HFF-Myc (cell line): ENCODE measurements around the gene EXO1.
"Not testable (repeated sequence)": the region's sequence is repeated elsewhere in the genome, so short reads cannot be mapped to it uniquely, and the experiment has no call there.

Source experiments
- DNase-seq: peaks from one replicate; pipeline ENCODE4 v3.0.0-alpha.2; 2011; ENCODE audit warnings: low read depth; ENCODE audit errors: extremely low read depth
- H3K4me3 ChIP-seq: replicated peaks from 2 replicates; pipeline ENCODE4 v1.5.1; 2011; ENCODE audit warnings: low read depth, mild to moderate bottlenecking, control low read depth, low read length
- CTCF ChIP-seq: IDR thresholded peaks from 2 replicates; pipeline ENCODE4 v1.5.1; 2012; ENCODE audit warnings: mild to moderate bottlenecking, low read depth, low read length, control low read depth; ENCODE audit errors: missing control alignments

EXO1 gene

GRCh38 chr1:241847796-241848685, at the start of gene EXO1:
EXO1 (plus strand) TSS chr1:241848204; CDS start chr1:241850426, 2,222 bp downstream.
- peak within 1 kb of the TSS; percentile 88 for H3K4me3 ChIP-seq
- TF ChIP-seq CTCF = peak; percentile 29
- DNase-seq = peak; percentile 83

GRCh38 chr1:241799416-241799815, 48.6 kb upstream of the EXO1 start:
- no peak for DNase-seq
- TF ChIP-seq CTCF = no peak
- no peak overlapping the region for H3K4me3 ChIP-seq

GRCh38 chr1:241800640-241801039, 47.4 kb upstream of the EXO1 start:
- no peak for TF ChIP-seq CTCF
- no peak overlapping the region for H3K4me3 ChIP-seq
- DNase-seq = no peak

- TF ChIP-seq CTCF = no peak
- no peak overlapping the region for H3K4me3 ChIP-seq
- no peak for DNase-seq
These were observed 45.1 kb upstream of the EXO1 start for GRCh38 chr1:241802863-241803262.

- not testable (repeated sequence) for DNase-seq, H3K4me3 ChIP-seq
These were observed 43.3 kb upstream of the EXO1 start for GRCh38 chr1:241804706-241805105.

GRCh38 chr1:241808265-241808664, 39.7 kb upstream of the EXO1 start:
- H3K4me3 ChIP-seq = no peak overlapping the region
- TF ChIP-seq CTCF = no peak
- no peak for DNase-seq

GRCh38 chr1:241810769-241811405, 37.1 kb upstream of the EXO1 start:
- H3K4me3 ChIP-seq = no peak overlapping the region
- no peak for TF ChIP-seq CTCF
- DNase-seq = no peak
